Erythroblast (primary cell): ENCODE results near the gene ITGA5.

ENCODE experiments used
- GATA1 ChIP-seq: IDR thresholded peaks from 2 replicates; pipeline ENCODE4 v1.6.1; 2011; ENCODE audit warnings: low read depth, mild to moderate bottlenecking, control low read depth, low read length, moderate library complexity
- POLR2A ChIP-seq: IDR thresholded peaks from 2 replicates; pipeline ENCODE4 v1.6.1; 2011; ENCODE audit warnings: mild to moderate bottlenecking, low read length

DNA sequence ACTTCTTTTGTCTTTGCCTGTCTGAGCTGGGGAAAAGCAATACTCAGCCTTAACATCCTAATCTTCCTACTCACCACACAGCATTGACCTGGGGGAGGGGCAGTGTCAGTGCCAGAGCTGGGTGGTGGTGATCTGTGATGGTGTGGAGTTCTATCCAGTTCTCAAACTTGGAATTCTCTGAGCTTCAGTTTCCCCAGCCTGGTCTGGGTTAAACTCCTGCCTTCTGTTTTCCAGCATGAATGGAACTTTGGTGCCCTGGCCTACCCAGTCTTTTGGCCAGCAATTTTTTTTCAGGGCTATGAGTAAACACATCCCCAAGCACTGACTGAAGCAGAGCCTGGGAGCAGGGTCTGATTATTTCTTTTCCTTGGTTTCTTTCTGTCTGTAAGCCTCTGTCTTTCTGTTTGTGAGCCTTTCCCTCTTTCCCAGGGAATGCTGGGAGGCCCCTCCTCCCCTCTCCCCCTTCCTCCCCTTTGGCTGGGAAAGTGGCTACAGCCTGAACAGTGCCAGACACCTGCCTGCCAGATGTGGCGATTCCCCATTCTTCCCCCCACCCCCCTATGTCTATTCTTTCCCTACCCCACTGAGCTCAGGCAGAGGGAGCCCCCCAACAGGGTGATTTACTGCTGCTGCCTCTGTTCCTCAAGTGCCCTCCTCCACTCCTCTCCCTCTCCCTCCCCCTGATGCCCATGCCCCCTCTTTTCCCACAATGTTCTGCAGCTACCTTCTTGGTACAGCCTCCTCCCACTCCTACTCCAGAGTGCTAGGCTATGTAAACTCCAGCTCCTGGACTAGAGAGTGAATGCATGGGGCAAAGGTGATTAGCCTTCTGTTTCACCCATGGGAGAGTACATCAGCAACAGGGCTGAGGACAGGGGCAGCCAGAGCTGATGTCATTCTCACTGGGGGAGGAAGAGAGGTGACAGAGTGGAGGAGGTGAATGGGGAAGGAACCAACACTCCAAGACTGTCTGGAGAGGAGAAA lies 65.9 kb downstream of the ITGA5 start:
- no peak for TF ChIP-seq POLR2A
- TF ChIP-seq GATA1: no peak
